Keratinocyte (primary cell): ENCODE data around the gene ATXN10. TPM values are rescaled to one million over a fixed set of nuclear protein-coding genes. Genes with fewer than 3 reads are reported as not detected.

ENCODE experiments used
- DNase-seq: peaks from one replicate; pipeline ENCODE4 v3.0.0-alpha.2; 2011; ENCODE audit warnings: low read depth, missing footprints, low spot score
- FAIRE-seq: peaks from 2 replicates; lab custom pipeline; 2011; peaks lifted over from hg19 to GRCh38; lab: Jason Lieb, UNC
- H2AFZ ChIP-seq: 2 replicates; pipeline ENCODE4 v1.6.0; 2012; ENCODE audit warnings: low read length, control low read depth, inconsistent platforms; ENCODE audit not compliant: control insufficient read depth
- H3K27ac ChIP-seq: 2 replicates; pipeline ENCODE4 v1.5.1; 2011; ENCODE audit warnings: low read length; ENCODE audit not compliant: control insufficient read depth, insufficient read depth
- H3K27me3 ChIP-seq: 3 replicates; pipeline ENCODE4 v1.6.0; 2011; ENCODE audit warnings: low read length; ENCODE audit not compliant: control insufficient read depth, insufficient read depth; ENCODE audit errors: extremely low read depth
- H3K36me3 ChIP-seq, 2 experiments: 2 replicates in 1 of 2; 3 replicates in 1 of 2; pipeline ENCODE4 v1.5.1; 2011; ENCODE audit warnings: low read length in 2 of 2, mild to moderate bottlenecking in 1 of 2; ENCODE audit not compliant: control insufficient read depth in 2 of 2, insufficient read depth in 2 of 2; ENCODE audit errors: extremely low read depth in 1 of 2
- H3K4me1 ChIP-seq: 3 replicates; pipeline ENCODE4 v1.5.1; 2011; ENCODE audit warnings: low read length; ENCODE audit not compliant: control insufficient read depth, insufficient read depth; ENCODE audit errors: extremely low read depth
- H3K4me2 ChIP-seq: 3 replicates; pipeline ENCODE4 v1.6.0; 2011; ENCODE audit warnings: low read depth, low read length; ENCODE audit not compliant: control insufficient read depth, insufficient read depth; ENCODE audit errors: extremely low read depth
- H3K4me3 ChIP-seq, 3 experiments: fragments of 200-600 bp in 1 of 3; sonication (generic) in 1 of 3; 2 replicates in 2 of 3; 3 replicates in 1 of 3; pipeline ENCODE4 v1.5.1; 2011 to 2016; ENCODE audit warnings: low read length in 3 of 3, mild to moderate bottlenecking in 3 of 3, control low read depth in 2 of 3, inconsistent platforms in 1 of 3, low read depth in 1 of 3, mixed read lengths in 1 of 3, mixed run types in 1 of 3, moderate library complexity in 1 of 3; ENCODE audit not compliant: control insufficient read depth in 2 of 3, insufficient read depth in 2 of 3; ENCODE audit errors: extremely low read depth in 1 of 3
- H3K79me2 ChIP-seq: 2 replicates; pipeline ENCODE4 v1.6.0; 2012; ENCODE audit warnings: low read length; ENCODE audit not compliant: control insufficient read depth, insufficient read depth
- H3K9ac ChIP-seq: 3 replicates; pipeline ENCODE4 v1.6.0; 2011; ENCODE audit warnings: low read length; ENCODE audit not compliant: control insufficient read depth, insufficient read depth; ENCODE audit errors: extremely low read depth
- H3K9me1 ChIP-seq: 3 replicates; pipeline ENCODE4 v1.6.0; 2011; ENCODE audit warnings: low read length; ENCODE audit not compliant: control insufficient read depth, insufficient read depth; ENCODE audit errors: extremely low read depth
- H3K9me3 ChIP-seq: 2 replicates; pipeline ENCODE4 v1.5.1; 2012; ENCODE audit warnings: low read depth, low read length; ENCODE audit not compliant: control insufficient read depth
- H4K20me1 ChIP-seq: 3 replicates; pipeline ENCODE4 v1.6.0; 2011; ENCODE audit warnings: low read length; ENCODE audit not compliant: control insufficient read depth, insufficient read depth; ENCODE audit errors: extremely low read depth
- CTCF ChIP-seq, 3 experiments: IDR thresholded peaks in 1 of 3; conservative IDR thresholded peaks in 1 of 3; optimal IDR thresholded peaks in 1 of 3; 2 replicates in 2 of 3; 3 replicates in 1 of 3; pipeline versions ENCODE3 to v1.5.1; 2011; ENCODE audit warnings: low read length in 3 of 3, mild to moderate bottlenecking in 3 of 3, moderate library complexity in 2 of 3, control low read depth in 1 of 3, inconsistent platforms in 1 of 3; ENCODE audit not compliant: insufficient read depth in 2 of 3; ENCODE audit errors: extremely low read depth in 1 of 3
- EZH2 ChIP-seq: IDR thresholded peaks from one replicate; pipeline ENCODE4 v1.6.1; 2012; ENCODE audit warnings: inconsistent platforms, mild to moderate bottlenecking, low read length, moderate library complexity
- dilution Hi-C: fragments of 300-500 bp; cut with MboI; formaldehyde crosslinking; loops from one replicate; pipeline ENCODE4 v1.7.0; 2020; ENCODE audit warnings: low sequenced_read_pairs; ENCODE audit not compliant: extremely low pct_ligation_motif_present
- polyA plus RNA-seq, 5 experiments: library from polyadenylated mRNA; depleted of rRNA in 3 of 5; stranded (reverse) in 3 of 5; stranded (forward) in 1 of 5; unstranded in 1 of 5; fragments of >200 nt; gene quantifications; 1 replicate in 1 of 5; 2 replicates in 3 of 5; 3 replicates in 1 of 5; pipeline versions ENCODE4 v1.2.1 to v1.2.3, GENCODE V29; 2011 to 2012; ENCODE audit warnings: missing spikeins in 2 of 5, low read depth in 1 of 5, low replicate concordance in 1 of 5

Gene ATXN10
- polyA plus RNA-seq, 1 donor (not counting 4 experiments of a cell fraction or from before 2014, with no cell fraction given), result 276 TPM

- DNase-seq (no peak), FAIRE-seq (no peak)
- H4K20me1 ChIP-seq, result no peaks in the 10 kb centered on the region
- dilution Hi-C loops, result no loop called here
- H3K4me1 ChIP-seq, result peaks cover 35% of the 10 kb centered on the region
- peak; percentile 17 to 34 (median 20) for TF ChIP-seq CTCF (optimal IDR thresholded peaks at IDR 0.05 in 1 of 3, IDR thresholded peaks at IDR 0.05 in 1 of 3, conservative IDR thresholded peaks at IDR 0.05 in 1 of 3; ENCODE audit: extremely low read depth in 1 of 3, insufficient read depth in 2 of 3, low read length in 3 of 3)
- TF ChIP-seq EZH2, result no peak
- no peak overlapping the region for H2AFZ ChIP-seq
- peaks cover 0 to 4% of the 10 kb centered on the region in 2 experiments for H3K36me3 ChIP-seq
- H3K4me3 ChIP-seq, result no peak overlapping the region
- H3K9me3 ChIP-seq, result no peaks in the 10 kb centered on the region
- no peaks in the 10 kb centered on the region for H3K79me2 ChIP-seq
- H3K27ac ChIP-seq, result no peak overlapping the region
- no peaks in the 10 kb centered on the region for H3K9me1 ChIP-seq
- H3K27me3 ChIP-seq, result no peaks in the 10 kb centered on the region
- H3K9ac ChIP-seq, result no peak overlapping the region
- no peak overlapping the region for H3K4me2 ChIP-seq
Observed at GRCh38 chr22:45831394-45831793, 159.8 kb downstream of the ATXN10 start.

GRCh38 chr22:45832180-45832579, 160.5 kb downstream of the ATXN10 start:
- no peak for DNase-seq
- peaks cover 0 to 4% of the 10 kb centered on the region in 2 experiments for H3K36me3 ChIP-seq
- H3K9me3 ChIP-seq, result no peaks in the 10 kb centered on the region
- dilution Hi-C loops, result no loop called here
- no peak for TF ChIP-seq EZH2
- peak; percentile 28 to 36 (median 34) for TF ChIP-seq CTCF (optimal IDR thresholded peaks at IDR 0.05 in 1 of 3, IDR thresholded peaks at IDR 0.05 in 1 of 3, conservative IDR thresholded peaks at IDR 0.05 in 1 of 3; ENCODE audit: extremely low read depth in 1 of 3, insufficient read depth in 2 of 3, low read length in 3 of 3)
- H3K9me1 ChIP-seq, result no peaks in the 10 kb centered on the region
- no peaks in the 10 kb centered on the region for H3K27me3 ChIP-seq
- H3K27ac ChIP-seq, result peak overlapping the region; percentile 10
- no peak overlapping the region for H3K9ac ChIP-seq
- no peak overlapping the region for H3K4me3 ChIP-seq
- no peaks in the 10 kb centered on the region for H4K20me1 ChIP-seq
- H3K4me1 ChIP-seq, result peaks cover 35% of the 10 kb centered on the region
- peak; percentile 44 for FAIRE-seq
- no peaks in the 10 kb centered on the region for H3K79me2 ChIP-seq
- no peak overlapping the region for H2AFZ ChIP-seq
- peak overlapping the region; percentile 65 for H3K4me2 ChIP-seq
